Neural progenitor cell (in vitro differentiated cells): Measurements from ENCODE around the gene SYDE1. TPM values are rescaled to one million over a fixed set of nuclear protein-coding genes. Genes with fewer than 3 reads are reported as not detected.

ENCODE experiments used
- DNase-seq: peaks from one replicate; pipeline ENCODE4 v3.0.0-alpha.2; 2016; ENCODE audit warnings: low spot score
- H2AFZ ChIP-seq: fragments of 200-600 bp; sonication (generic); replicated peaks from 2 replicates; pipeline ENCODE4 v1.6.1; 2016; ENCODE audit warnings: antibody characterized with exemption
- H3F3A ChIP-seq: fragments of 200-600 bp; sonication (generic); 2 replicates; pipeline ENCODE4 v1.6.1; 2016; ENCODE audit warnings: antibody characterized with exemption, low read depth
- H3K27ac ChIP-seq: fragments of 200-600 bp; sonication (generic); 2 replicates; pipeline ENCODE4 v1.5.1; 2016; ENCODE audit warnings: mild to moderate bottlenecking
- H3K27me3 ChIP-seq: fragments of 200-600 bp; sonication (generic); 2 replicates; pipeline ENCODE4 v1.6.1; 2016; ENCODE audit warnings: mild to moderate bottlenecking, moderate library complexity
- H3K36me3 ChIP-seq: fragments of 200-600 bp; sonication (generic); 2 replicates; pipeline ENCODE4 v1.5.1; 2016
- H3K4me1 ChIP-seq: fragments of 200-600 bp; sonication (generic); 2 replicates; pipeline ENCODE4 v1.6.1; 2016; ENCODE audit warnings: mixed run types
- H3K4me2 ChIP-seq: fragments of 200-600 bp; sonication (generic); 2 replicates; pipeline ENCODE4 v1.6.1; 2016
- H3K4me3 ChIP-seq: fragments of 200-600 bp; sonication (generic); 2 replicates; pipeline ENCODE4 v1.5.1; 2016
- H3K79me2 ChIP-seq: fragments of 200-600 bp; sonication (generic); 2 replicates; pipeline ENCODE4 v1.6.1; 2016; ENCODE audit warnings: low read depth
- H3K9ac ChIP-seq: fragments of 200-600 bp; sonication (generic); 2 replicates; pipeline ENCODE4 v1.6.1; 2016
- H3K9me3 ChIP-seq: fragments of 200-600 bp; sonication (generic); 2 replicates; pipeline ENCODE4 v1.5.1; 2016; ENCODE audit warnings: low read depth
- H4K20me1 ChIP-seq: fragments of 200-600 bp; sonication (generic); 2 replicates; pipeline ENCODE4 v1.6.1; 2016; ENCODE audit warnings: low read depth
- H3K27ac Mint-ChIP-seq: 3 replicates; pipeline ENCODE4 v1.8.0; 2021; ENCODE audit warnings: mixed read lengths
- H3K27me3 Mint-ChIP-seq: 2 replicates; pipeline ENCODE4 v1.8.0; 2022; ENCODE audit warnings: low read depth, mild to moderate bottlenecking, inconsistent platforms, moderate library complexity, mixed read lengths; ENCODE audit not compliant: insufficient read depth
- H3K36me3 Mint-ChIP-seq: 3 replicates; pipeline ENCODE4 v1.8.0; 2021; ENCODE audit warnings: mixed read lengths
- H3K4me1 Mint-ChIP-seq: 3 replicates; pipeline ENCODE4 v1.8.0; 2021; ENCODE audit warnings: mixed read lengths
- H3K4me3 Mint-ChIP-seq: 3 replicates; pipeline ENCODE4 v1.8.0; 2021; ENCODE audit warnings: mild to moderate bottlenecking, moderate library complexity, mixed read lengths
- H3K9me3 Mint-ChIP-seq: 3 replicates; pipeline ENCODE4 v1.8.0; 2020; ENCODE audit warnings: mixed read lengths
- EZH2 ChIP-seq: fragments of 200-600 bp; sonication (generic); IDR thresholded peaks from 2 replicates; pipeline ENCODE4 v1.6.1; 2017; ENCODE audit warnings: antibody characterized with exemption, mild to moderate bottlenecking, moderate library complexity
- EZH2phosphoT487 ChIP-seq: fragments of 200-600 bp; sonication (generic); IDR thresholded peaks from 2 replicates; pipeline ENCODE4 v1.6.1; 2017; ENCODE audit warnings: antibody characterized with exemption
- total RNA-seq: library from RNA; depleted of rRNA; stranded (reverse); fragments of >200 nt; gene quantifications from 2 replicates; pipeline ENCODE4 v1.2.3, GENCODE V29; 2015; ENCODE audit warnings: low replicate concordance
- TF ChIP-seq, protein P1 (sequence below): fragments of 200-600 bp; sonication (generic); IDR thresholded peaks from 2 replicates; pipeline ENCODE4 v1.5.1; 2017; ENCODE audit warnings: antibody characterized with exemption, mild to moderate bottlenecking

SYDE1 gene
- total RNA-seq, 1 donor from 2014 or later, result 8.0 TPM

DNA sequence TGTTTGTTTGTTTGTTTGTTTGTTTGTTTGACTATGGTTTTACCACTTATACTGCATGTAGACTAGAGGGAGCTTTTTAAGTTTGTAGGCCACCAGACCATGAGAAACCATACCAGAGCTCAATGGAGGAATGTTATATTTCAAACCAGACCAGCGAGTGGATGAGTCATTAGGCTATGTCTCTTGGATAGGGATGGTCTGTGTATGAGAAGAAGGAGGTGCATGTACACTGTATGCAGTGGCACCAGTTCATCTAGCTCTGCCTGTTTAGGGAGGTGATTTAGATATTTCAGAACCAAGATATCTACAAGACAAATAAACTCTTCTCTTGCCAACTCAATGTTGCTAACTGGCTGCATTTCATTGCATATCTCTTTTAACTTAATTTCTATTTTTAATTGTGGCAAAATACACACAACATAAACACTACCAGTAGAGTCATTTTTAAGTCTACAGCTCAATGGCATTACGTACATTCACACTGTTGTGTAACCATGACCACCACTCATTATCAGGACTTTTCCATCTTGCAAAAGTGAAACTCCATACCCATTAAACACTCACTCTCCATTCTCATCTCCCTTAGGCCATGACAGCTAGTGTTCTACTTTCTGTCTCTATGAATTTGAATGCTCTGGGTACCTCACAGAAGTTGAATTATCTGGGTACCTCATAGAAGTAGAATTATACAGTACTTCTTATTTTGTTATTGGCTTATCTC is 29.2 kb downstream of the SYDE1 start:
- peaks cover 8% of the 10 kb centered on the region for H3K27me3 Mint-ChIP-seq
- no peak for DNase-seq
- H3K4me2 ChIP-seq, result no peak overlapping the region

DNA sequence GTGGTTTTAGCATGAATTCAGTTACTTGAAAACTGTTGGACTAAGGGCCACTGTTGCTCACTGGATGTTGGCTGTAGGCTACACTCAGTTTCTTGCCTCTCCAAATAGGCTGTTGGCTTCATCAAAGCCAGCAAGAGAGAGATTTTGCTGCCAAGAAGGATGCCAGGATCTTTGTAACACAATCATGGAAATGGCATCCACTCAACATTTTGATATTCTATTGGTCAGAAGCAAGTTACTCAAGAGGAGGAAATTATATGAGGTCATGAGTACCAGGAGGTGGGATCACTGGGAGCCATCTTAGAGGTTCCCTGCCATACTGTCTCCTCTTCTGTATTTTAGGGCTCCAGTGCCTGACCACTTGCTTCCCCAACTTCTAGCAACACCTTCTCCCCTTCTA is 30.6 kb downstream of the SYDE1 start:
- no peaks in the 10 kb centered on the region for H3K36me3 ChIP-seq
- no peaks in the 10 kb centered on the region for H3K9me3 ChIP-seq
- H3K9ac ChIP-seq, result no peak overlapping the region
- no peaks in the 10 kb centered on the region for H4K20me1 ChIP-seq
- no peak overlapping the region for H3K4me3 ChIP-seq
- H3K9me3 Mint-ChIP-seq, result peaks cover 16% of the 10 kb centered on the region
- H3K79me2 ChIP-seq, result no peaks in the 10 kb centered on the region
- no peak overlapping the region for H3K4me2 ChIP-seq
- H3K36me3 Mint-ChIP-seq, result no peaks in the 10 kb centered on the region
- no peaks in the 10 kb centered on the region for H3K4me1 Mint-ChIP-seq
- no peaks in the 10 kb centered on the region for H3F3A ChIP-seq
- DNase-seq, result no peak
- no peaks in the 10 kb centered on the region for H3K4me1 ChIP-seq
- no peak overlapping the region for H3K27ac Mint-ChIP-seq
- H3K27me3 ChIP-seq, result no peaks in the 10 kb centered on the region
- no peak overlapping the region for H3K27ac ChIP-seq
- H2AFZ ChIP-seq, result no peak overlapping the region
- H3K4me3 Mint-ChIP-seq, result no peak overlapping the region
- peaks cover 7% of the 10 kb centered on the region for H3K27me3 Mint-ChIP-seq
- TF ChIP-seq EZH2 (no peak), EZH2phosphoT487 (no peak)
- TF ChIP-seq, protein P1, sequence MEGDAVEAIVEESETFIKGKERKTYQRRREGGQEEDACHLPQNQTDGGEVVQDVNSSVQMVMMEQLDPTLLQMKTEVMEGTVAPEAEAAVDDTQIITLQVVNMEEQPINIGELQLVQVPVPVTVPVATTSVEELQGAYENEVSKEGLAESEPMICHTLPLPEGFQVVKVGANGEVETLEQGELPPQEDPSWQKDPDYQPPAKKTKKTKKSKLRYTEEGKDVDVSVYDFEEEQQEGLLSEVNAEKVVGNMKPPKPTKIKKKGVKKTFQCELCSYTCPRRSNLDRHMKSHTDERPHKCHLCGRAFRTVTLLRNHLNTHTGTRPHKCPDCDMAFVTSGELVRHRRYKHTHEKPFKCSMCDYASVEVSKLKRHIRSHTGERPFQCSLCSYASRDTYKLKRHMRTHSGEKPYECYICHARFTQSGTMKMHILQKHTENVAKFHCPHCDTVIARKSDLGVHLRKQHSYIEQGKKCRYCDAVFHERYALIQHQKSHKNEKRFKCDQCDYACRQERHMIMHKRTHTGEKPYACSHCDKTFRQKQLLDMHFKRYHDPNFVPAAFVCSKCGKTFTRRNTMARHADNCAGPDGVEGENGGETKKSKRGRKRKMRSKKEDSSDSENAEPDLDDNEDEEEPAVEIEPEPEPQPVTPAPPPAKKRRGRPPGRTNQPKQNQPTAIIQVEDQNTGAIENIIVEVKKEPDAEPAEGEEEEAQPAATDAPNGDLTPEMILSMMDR, result no peak

More for the DNA sequence above, 29.2 kb downstream of the SYDE1 start:
- H2AFZ ChIP-seq, result no peak overlapping the region
- no peaks in the 10 kb centered on the region for H3K27me3 ChIP-seq
- no peak overlapping the region for H3K4me3 ChIP-seq
- H3F3A ChIP-seq, result no peaks in the 10 kb centered on the region
- no peaks in the 10 kb centered on the region for H4K20me1 ChIP-seq
- no peak overlapping the region for H3K27ac ChIP-seq
- peaks cover 18% of the 10 kb centered on the region for H3K9me3 Mint-ChIP-seq
- no peaks in the 10 kb centered on the region for H3K9me3 ChIP-seq
- H3K36me3 Mint-ChIP-seq, result no peaks in the 10 kb centered on the region
- no peaks in the 10 kb centered on the region for H3K4me1 ChIP-seq
- TF ChIP-seq, protein P1, result no peak
- TF ChIP-seq EZH2phosphoT487, result no peak
- no peak for TF ChIP-seq EZH2
- no peaks in the 10 kb centered on the region for H3K36me3 ChIP-seq
- no peak overlapping the region for H3K4me3 Mint-ChIP-seq
- no peak overlapping the region for H3K27ac Mint-ChIP-seq
- H3K9ac ChIP-seq, result no peak overlapping the region
- H3K4me1 Mint-ChIP-seq, result no peaks in the 10 kb centered on the region
- no peaks in the 10 kb centered on the region for H3K79me2 ChIP-seq

DNA sequence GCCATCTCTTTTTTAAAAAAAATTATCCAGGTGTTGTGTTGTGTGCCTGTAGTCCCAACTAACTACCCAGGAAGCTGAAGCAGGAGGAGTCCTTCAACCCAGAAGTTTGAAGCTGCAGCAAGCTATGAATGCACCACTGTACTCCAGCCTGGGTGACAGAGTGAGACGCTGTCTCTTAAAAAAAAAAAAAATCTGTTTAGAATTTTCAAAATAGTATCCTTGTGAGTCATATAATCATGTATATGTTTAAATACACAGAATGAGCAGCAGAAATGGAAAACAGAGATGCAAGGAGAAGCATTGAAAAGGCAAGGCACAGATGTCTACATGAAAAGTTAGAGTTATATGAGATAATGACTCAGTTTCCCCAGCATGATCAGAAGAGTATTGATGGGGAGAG is 31.2 kb downstream of the SYDE1 start:
- Mint-ChIP-seq H3K9me3 (peaks cover 16% of the 10 kb centered on the region), H3K27me3 (peaks cover 7% of the 10 kb centered on the region), H3K4me1 (no peaks in the 10 kb centered on the region), H3K36me3 (no peaks in the 10 kb centered on the region), H3K4me3 (no peak overlapping the region), H3K27ac (no peak overlapping the region)
- Histone ChIP-seq H3K9ac (no peak overlapping the region), H4K20me1 (no peaks in the 10 kb centered on the region), H3F3A (no peaks in the 10 kb centered on the region), H3K36me3 (no peaks in the 10 kb centered on the region), H3K27me3 (no peaks in the 10 kb centered on the region), H3K79me2 (no peaks in the 10 kb centered on the region), H3K4me3 (no peak overlapping the region), H3K4me2 (no peak overlapping the region), H3K27ac (no peak overlapping the region), H3K9me3 (no peaks in the 10 kb centered on the region), H3K4me1 (no peaks in the 10 kb centered on the region), H2AFZ (no peak overlapping the region)
- DNase-seq, result no peak
- TF ChIP-seq, protein P1, result no peak
- TF ChIP-seq EZH2, result no peak
- TF ChIP-seq EZH2phosphoT487, result no peak
